Measurements from ENCODE around the gene NLE1. TPM values are rescaled to one million over a fixed set of nuclear protein-coding genes. Genes with fewer than 3 reads are reported as not detected.

NLE1 gene
- polyA plus RNA-seq, 1 donor, result 16.8 TPM

DNA sequence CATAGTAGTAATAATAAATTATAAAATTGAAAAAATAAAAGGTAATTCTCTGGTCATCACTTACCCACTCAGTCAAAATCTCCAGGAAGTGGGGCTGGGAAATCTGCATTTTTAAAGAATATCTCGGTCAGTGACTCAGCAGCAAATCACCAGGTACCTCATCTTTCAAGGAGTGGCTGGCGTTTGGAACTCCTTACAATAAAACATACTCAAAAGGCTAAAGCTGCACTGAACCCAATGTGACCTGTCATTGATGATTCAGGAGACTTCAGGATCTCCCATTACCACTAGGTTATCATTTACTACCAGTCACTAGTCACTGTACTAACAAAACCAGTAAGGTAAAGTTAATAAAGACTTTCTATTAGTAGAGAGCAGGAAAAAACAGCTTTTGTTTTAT lies 57.1 kb downstream of the NLE1 start:
- no peak for DNase-seq

DNA sequence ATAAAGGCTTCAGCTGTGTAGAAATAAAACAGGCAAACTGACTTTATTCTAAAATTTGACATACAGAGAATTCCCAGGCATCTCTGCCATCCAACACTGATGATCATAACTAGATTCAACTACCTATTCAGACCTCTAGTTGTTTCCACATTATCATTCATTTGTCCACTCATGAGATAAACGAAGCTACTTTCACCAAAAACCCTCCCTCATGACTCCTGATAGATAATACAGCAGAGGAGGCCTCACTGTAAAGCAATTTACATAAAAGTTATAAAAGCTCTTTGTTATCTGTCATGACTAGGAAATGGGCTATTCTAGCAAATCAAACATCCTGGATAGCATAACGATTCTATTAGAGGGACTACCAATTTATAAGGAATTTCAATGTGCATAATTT lies 59.0 kb downstream of the NLE1 start:
- no peak for DNase-seq

DNA sequence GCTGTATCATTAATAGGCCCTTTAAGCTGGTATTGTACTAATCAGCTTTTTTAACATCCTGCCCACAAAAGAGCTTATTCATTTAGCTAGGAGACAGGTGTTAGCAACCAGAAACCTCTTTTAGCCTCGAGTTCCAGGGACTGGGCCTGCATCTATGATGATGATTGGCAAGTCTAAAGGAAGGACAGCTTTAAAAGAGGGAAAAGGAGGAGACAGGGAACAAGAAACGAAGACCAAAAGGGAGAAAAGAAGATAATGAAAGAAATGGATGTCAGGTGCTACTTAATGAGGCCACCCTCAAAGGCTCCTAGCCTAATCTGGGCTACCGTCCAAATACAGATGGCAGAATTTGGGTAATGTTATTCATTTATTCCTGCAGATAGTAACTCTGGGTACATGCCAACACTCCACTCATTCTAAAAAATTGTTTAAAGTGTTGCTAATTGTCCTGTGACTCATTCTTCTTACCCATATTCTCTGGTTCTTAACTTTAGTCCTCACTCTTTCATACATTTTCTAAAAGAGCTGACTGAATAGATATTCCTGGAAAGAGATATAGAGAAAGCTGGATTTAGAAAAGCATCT lies 59.9 kb downstream of the NLE1 start:
- no peak for DNase-seq

DNA sequence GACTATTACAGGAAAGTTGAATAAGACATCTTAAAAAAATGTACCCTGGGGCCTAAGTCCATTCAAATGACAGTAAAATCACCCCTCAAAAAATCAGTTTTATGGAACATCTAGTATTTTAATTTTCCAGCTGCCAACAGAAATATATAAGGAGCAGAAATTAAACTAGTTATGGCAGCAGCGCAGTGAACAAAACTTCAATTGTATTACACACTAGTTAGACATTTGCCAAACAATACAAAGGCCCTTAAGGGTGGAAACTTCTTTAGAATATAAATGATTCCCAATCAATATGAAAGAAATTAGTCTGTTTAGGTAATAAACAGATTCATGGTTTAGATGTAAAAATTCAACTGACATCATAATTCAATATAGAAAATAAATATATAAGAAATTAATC lies 60.5 kb downstream of the NLE1 start:
- DNase-seq, result no peak

DNA sequence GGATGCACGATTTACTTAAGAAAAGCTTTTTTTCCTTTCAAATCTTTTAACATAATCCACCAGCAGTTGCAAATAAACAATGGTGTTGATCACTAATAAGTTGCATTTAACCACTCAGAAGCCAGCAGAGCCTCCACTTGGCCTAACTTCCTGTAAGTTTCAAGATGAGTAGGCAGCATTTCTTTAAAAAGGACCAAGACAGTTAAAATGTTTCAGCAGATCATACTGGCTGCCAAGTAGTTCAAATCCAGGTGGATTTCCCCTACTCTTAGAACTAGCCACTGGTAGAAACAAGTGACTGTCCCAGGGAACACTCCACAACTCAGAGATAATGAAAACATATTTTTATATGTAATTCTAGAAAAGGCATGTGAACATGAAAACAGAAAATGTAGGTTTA lies 61.6 kb downstream of the NLE1 start:
- DNase-seq, result no peak

DNA sequence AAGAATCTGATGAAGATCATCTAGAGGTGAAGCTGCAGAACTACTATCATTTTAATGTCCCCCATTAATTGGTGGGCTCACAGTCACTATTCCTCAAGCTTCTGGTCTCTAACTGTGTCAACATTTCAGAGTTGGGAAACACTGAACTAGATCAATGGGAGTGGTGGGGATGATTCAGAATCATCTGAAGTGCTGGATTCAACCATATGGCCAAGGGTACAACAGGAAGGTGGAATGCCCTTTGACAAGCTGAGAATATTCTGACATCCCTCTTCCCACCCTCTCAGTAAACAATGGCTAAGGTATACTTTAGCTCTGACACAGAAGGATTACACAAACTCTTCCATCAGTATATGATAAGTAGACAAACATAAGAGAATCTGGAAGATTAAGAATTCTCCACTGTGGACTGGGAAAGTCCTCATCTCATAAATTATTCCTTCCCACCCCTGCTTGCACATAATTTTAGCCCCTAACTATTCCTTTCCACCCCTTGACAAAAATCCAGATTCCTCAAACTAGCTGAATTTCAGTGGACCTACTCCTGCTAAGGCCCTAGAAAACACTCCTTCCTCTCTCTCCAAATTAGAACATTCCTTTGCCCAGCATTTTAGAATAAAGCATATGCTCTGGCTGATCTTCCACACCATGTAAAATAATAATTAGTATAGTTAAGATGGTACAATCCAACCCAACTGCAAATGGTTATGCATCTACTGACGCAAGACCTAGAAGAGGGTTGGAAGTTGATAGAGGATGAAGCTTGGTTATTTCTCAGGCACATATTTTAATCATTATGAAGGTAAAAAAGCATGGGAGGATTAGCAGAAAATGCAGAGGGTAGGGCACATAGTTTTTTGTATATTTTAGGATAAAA lies 62.3 kb downstream of the NLE1 start:
- DNase-seq, result no peak

Other genes with a start within 250 kb of the NLE1 start
- gene CCT6B, start 180.8 kb downstream of the NLE1 start, polyA plus RNA-seq (ENCODE audit: insufficient read length), result 1.7 TPM
- 11.3 TPM for gene ZNF830, start 180.8 kb downstream of the NLE1 start, polyA plus RNA-seq (ENCODE audit: insufficient read length)
- 22.6 TPM for gene LIG3, start 161.8 kb downstream of the NLE1 start, polyA plus RNA-seq (ENCODE audit: insufficient read length)
- 9.9 TPM for gene RFFL, start 78.6 kb downstream of the NLE1 start, polyA plus RNA-seq (ENCODE audit: insufficient read length)
- 6.4 TPM for gene RAD51D, start 22.4 kb downstream of the NLE1 start, polyA plus RNA-seq (ENCODE audit: insufficient read length)
- gene FNDC8, start 20.7 kb downstream of the NLE1 start, polyA plus RNA-seq (ENCODE audit: insufficient read length), result not detected
- 250 TPM for gene UNC45B, start 5.5 kb upstream of the NLE1 start, polyA plus RNA-seq (ENCODE audit: insufficient read length)
- 0.56 TPM for gene SLC35G3, start 52.1 kb upstream of the NLE1 start, polyA plus RNA-seq (ENCODE audit: insufficient read length)
- 5.4 TPM for gene SLFN5, start 100.8 kb upstream of the NLE1 start, polyA plus RNA-seq (ENCODE audit: insufficient read length)
- 18.8 TPM for gene SLFN11, start 231.3 kb upstream of the NLE1 start, polyA plus RNA-seq (ENCODE audit: insufficient read length)